ENCODE data around the gene SMAD9. TPM values are rescaled to one million over a fixed set of nuclear protein-coding genes. Genes with fewer than 3 reads are reported as not detected.

Gene SMAD9
- total and polyA plus RNA-seq, 10 donors = 0.67 to 2.9 (median 1.4) TPM

DNA sequence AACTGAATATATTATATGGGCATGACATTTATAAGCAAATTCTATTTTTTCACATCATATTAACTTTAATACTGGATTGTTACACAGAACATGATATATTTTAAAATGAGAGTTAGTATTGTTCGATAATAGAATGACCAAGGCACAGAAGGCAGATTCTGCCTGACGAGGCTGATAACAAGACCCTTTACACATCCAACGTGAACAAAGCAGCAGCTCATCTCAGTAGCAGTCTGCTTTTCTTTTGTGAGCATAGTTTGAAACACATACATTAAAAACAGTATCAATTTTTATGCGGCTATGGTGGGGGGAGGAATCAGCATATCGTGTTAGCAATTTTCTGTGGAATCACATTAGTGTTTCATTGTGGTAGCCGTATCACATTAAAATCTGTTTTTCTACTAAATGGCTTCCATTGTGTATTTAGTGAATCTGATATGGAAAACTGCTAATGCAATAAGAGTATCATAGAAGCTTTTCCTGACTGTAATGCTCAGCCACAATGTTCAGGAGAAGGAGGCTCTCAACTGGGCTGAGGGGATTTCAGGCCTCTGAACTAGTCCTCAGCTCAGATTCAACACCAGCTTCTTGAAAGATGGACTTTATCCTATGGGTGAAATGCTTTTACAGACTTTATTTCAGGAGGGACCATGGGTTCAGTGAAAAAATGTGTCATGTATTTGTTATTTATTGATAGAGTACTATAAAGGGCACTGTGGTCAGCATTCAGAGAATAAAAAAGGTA lies 4.0 kb downstream of the SMAD9 start:
- DNase-seq = no peak
- Histone ChIP-seq H3K4me1 (peaks cover 0 to 23% (median 12%) of the 10 kb centered on the region in 6 donors), H3K36me3 (no peaks in the 10 kb centered on the region), H3K27ac (no peak overlapping the region), H3K4me3 (no peak overlapping the region), H3K27me3 (replicated peaks in 1 of 7) (peaks cover 0 to 66% (median 14%) of the 10 kb centered on the region in 7 donors), H3K9me3 (no peaks in the 10 kb centered on the region)
- intact Hi-C loops (cut with DNase I; ENCODE audit: low total_unique reads) = no loop called here
- 89 to 96% (median 95%) methylated on average over 6 of the region's 6 CpGs for WGBS, 5 donors
- TF ChIP-seq POLR2AphosphoS5 (IDR thresholded peaks at IDR 0.05) = no peak
- TF ChIP-seq POLR2A (IDR thresholded peaks at IDR 0.05) = no peak
- TF ChIP-seq, protein P1, sequence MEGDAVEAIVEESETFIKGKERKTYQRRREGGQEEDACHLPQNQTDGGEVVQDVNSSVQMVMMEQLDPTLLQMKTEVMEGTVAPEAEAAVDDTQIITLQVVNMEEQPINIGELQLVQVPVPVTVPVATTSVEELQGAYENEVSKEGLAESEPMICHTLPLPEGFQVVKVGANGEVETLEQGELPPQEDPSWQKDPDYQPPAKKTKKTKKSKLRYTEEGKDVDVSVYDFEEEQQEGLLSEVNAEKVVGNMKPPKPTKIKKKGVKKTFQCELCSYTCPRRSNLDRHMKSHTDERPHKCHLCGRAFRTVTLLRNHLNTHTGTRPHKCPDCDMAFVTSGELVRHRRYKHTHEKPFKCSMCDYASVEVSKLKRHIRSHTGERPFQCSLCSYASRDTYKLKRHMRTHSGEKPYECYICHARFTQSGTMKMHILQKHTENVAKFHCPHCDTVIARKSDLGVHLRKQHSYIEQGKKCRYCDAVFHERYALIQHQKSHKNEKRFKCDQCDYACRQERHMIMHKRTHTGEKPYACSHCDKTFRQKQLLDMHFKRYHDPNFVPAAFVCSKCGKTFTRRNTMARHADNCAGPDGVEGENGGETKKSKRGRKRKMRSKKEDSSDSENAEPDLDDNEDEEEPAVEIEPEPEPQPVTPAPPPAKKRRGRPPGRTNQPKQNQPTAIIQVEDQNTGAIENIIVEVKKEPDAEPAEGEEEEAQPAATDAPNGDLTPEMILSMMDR (IDR thresholded peaks at IDR 0.05 in 8 of 11, conservative IDR thresholded peaks at IDR 0.05 in 3 of 11) = no peak

DNA sequence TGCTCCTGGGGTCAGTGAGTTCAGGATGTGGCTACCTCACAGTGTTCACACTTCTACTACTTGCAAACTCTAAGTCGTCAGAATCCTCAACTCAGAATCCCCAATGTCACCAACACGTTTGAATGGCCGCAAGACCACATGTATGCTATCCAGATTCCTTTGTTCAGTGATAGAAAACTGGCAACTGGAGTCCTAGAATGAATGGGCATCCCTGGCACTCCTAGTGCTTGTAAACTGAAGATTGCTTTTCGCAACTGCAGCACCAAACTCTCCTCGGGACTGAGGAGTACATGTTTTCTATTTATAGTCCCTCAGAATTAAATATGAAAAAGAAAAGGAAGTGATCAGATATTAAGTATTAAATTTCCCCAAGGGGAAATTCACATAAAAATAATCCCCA lies 4.9 kb downstream of the SMAD9 start:
- H3K27ac ChIP-seq = no peak overlapping the region
- H3K36me3 ChIP-seq = no peaks in the 10 kb centered on the region
- no peak for TF ChIP-seq POLR2AphosphoS5 (IDR thresholded peaks at IDR 0.05)
- no peak for TF ChIP-seq POLR2A (IDR thresholded peaks at IDR 0.05)
- TF ChIP-seq, protein P1 (IDR thresholded peaks at IDR 0.05 in 8 of 11, conservative IDR thresholded peaks at IDR 0.05 in 3 of 11) = no peak
- no peak overlapping the region for H3K4me3 ChIP-seq
- 61 to 80% (median 71%) methylated on average over 5 of the region's 5 CpGs for WGBS, 5 donors
- H3K27me3 ChIP-seq (replicated peaks in 1 of 7) = peaks cover 0 to 56% (median 12%) of the 10 kb centered on the region in 7 donors
- DNase-seq = no peak
- no peaks in the 10 kb centered on the region for H3K9me3 ChIP-seq
- peaks cover 0 to 17% (median 10%) of the 10 kb centered on the region in 6 donors for H3K4me1 ChIP-seq
- intact Hi-C loops (cut with DNase I; ENCODE audit: low total_unique reads) = no loop called here

DNA sequence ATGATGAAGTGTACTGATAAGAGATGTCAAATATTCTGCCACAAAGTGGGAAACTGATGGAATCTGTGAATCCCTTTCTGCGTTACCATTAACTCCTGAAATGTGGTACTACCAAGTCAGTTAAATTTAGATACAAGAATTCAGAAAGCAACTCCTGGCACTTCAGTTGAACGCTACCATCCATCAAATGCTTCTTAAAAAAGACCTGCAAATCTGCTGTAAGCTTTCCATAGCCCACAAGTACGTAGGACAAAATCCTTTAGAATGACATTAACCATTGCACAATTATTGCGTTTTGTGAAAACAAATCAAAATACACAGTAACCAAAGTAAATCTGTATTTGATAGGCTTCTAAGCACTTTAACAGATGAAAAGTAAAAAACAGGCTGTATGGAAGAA lies 5.4 kb downstream of the SMAD9 start:
- H3K4me1 ChIP-seq = peaks cover 0 to 15% (median 8%) of the 10 kb centered on the region in 6 donors
- TF ChIP-seq POLR2A (IDR thresholded peaks at IDR 0.05) = no peak
- TF ChIP-seq POLR2AphosphoS5 (IDR thresholded peaks at IDR 0.05) = no peak
- TF ChIP-seq, protein P1 (IDR thresholded peaks at IDR 0.05 in 8 of 11, conservative IDR thresholded peaks at IDR 0.05 in 3 of 11) = no peak
- no peaks in the 10 kb centered on the region for H3K36me3 ChIP-seq
- H3K27me3 ChIP-seq (replicated peaks in 1 of 7) = peaks cover 0 to 51% (median 12%) of the 10 kb centered on the region in 7 donors
- intact Hi-C loops (cut with DNase I; ENCODE audit: low total_unique reads) = no loop called here
- H3K4me3 ChIP-seq = no peak overlapping the region
- WGBS, 5 donors = 81 to 96% (median 92%) methylated on average over 4 of the region's 4 CpGs
- DNase-seq = no peak
- H3K27ac ChIP-seq = no peak overlapping the region
- H3K9me3 ChIP-seq = no peaks in the 10 kb centered on the region

DNA sequence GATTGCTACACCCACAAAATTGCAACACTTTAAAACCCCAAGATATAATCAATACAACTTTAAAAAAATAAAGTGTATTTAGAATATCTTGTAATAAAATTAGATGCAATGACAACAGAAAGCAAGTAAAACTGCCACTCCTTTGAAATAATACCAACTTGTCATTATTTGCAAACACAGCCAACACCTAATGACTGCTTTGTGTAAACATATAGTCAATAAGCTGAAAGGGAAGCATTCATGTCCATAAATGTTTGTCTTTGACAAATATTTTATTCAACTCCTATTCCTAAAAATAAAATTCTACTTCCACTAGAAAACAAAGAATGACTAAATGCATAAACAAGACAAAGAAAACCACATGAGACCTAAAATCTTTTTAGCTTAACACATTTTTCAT lies 6.6 kb downstream of the SMAD9 start:
- no peak for DNase-seq
- Histone ChIP-seq H3K36me3 (no peaks in the 10 kb centered on the region), H3K9me3 (no peaks in the 10 kb centered on the region), H3K27me3 (replicated peaks in 1 of 7) (peaks cover 0 to 39% (median 1%) of the 10 kb centered on the region in 7 donors), H3K4me1 (peaks cover 0 to 3% (median 0%) of the 10 kb centered on the region in 6 donors), H3K4me3 (no peak overlapping the region), H3K27ac (no peak overlapping the region)
- TF ChIP-seq POLR2A (IDR thresholded peaks at IDR 0.05) = no peak
- TF ChIP-seq POLR2AphosphoS5 (IDR thresholded peaks at IDR 0.05) = no peak
- TF ChIP-seq, protein P1 (IDR thresholded peaks at IDR 0.05 in 8 of 11, conservative IDR thresholded peaks at IDR 0.05 in 3 of 11) = no peak
- intact Hi-C loops (cut with DNase I; ENCODE audit: low total_unique reads) = no loop called here
